WTC11 (cell line): ENCODE data around the gene RUFY3. TPM values are rescaled to one million over a fixed set of nuclear protein-coding genes. Genes with fewer than 3 reads are reported as not detected.

Experiments used
- ATAC-seq: fragments of 200-7000 bp; cut with Tn5 transposase; 2 replicates; pipeline ENCODE4 v1.10.0; 2021; ENCODE audit warnings: mild to moderate bottlenecking, moderate library complexity
- CTCF ChIA-PET: fragments of 300-600 bp; sonication (Branson Sonifier 250); formaldehyde crosslinking; loops from one replicate; lab custom pipeline; 2021; ENCODE audit warnings: antibody characterized with exemption; lab: Charles Lee
- POLR2A ChIA-PET: fragments of 350-600 bp; sonication (Branson Sonifier 250); formaldehyde crosslinking; loops from one replicate; lab custom pipeline; 2021; ENCODE audit warnings: antibody characterized with exemption; lab: Charles Lee
- DNase-seq: peaks from one replicate; pipeline ENCODE4 v3.0.0; 2021; ENCODE audit warnings: low spot score
- H3K27ac Mint-ChIP-seq: 2 replicates; pipeline ENCODE4 v1.8.0; 2021; ENCODE audit warnings: mixed read lengths
- H3K27me3 Mint-ChIP-seq: 2 replicates; pipeline ENCODE4 v1.8.0; 2021; ENCODE audit warnings: low read depth, mild to moderate bottlenecking, moderate library complexity, mixed read lengths
- H3K36me3 Mint-ChIP-seq: 2 replicates; pipeline ENCODE4 v1.8.0; 2021; ENCODE audit warnings: mixed read lengths
- H3K4me1 Mint-ChIP-seq: 2 replicates; pipeline ENCODE4 v1.8.0; 2022; ENCODE audit warnings: mixed read lengths
- H3K4me3 Mint-ChIP-seq: 2 replicates; pipeline ENCODE4 v1.8.0; 2021; ENCODE audit warnings: mild to moderate bottlenecking, moderate library complexity, mixed read lengths
- H3K9me3 Mint-ChIP-seq: 2 replicates; pipeline ENCODE4 v1.8.0; 2021; ENCODE audit warnings: mixed read lengths
- CREM ChIP-seq: sonication (generic); formaldehyde crosslinking; IDR thresholded peaks from 2 replicates; pipeline ENCODE4 v1.8.1; 2022; ENCODE audit warnings: mild to moderate bottlenecking, missing genetic modification reagents, moderate library complexity
- EMX1 ChIP-seq: fragments of 250-450 bp; sonication (Bioruptor Pico); IDR thresholded peaks from 2 replicates; pipeline ENCODE4 v1.8.0; 2021; ENCODE audit warnings: mild to moderate bottlenecking
- GABPB1 ChIP-seq: sonication (generic); formaldehyde crosslinking; IDR thresholded peaks from 2 replicates; pipeline ENCODE4 v1.8.1; 2023; ENCODE audit warnings: mild to moderate bottlenecking, missing genetic modification reagents
- GRHL2 ChIP-seq: fragments of 250-450 bp; sonication (Bioruptor Pico); IDR thresholded peaks from 2 replicates; pipeline ENCODE4 v1.8.0; 2022; ENCODE audit warnings: mild to moderate bottlenecking, moderate library complexity; ENCODE audit not compliant: insufficient replicate concordance, severe bottlenecking
- JAZF1 ChIP-seq: fragments of 250-450 bp; sonication (Bioruptor Pico); IDR thresholded peaks from 2 replicates; pipeline ENCODE4 v1.9.0; 2021; ENCODE audit warnings: moderate library complexity, mild to moderate bottlenecking, inconsistent platforms
- MXD4 ChIP-seq: fragments of 250-450 bp; sonication (Bioruptor Pico); IDR thresholded peaks from 2 replicates; pipeline ENCODE4 v1.8.0; 2021; ENCODE audit warnings: mild to moderate bottlenecking, moderate library complexity, borderline replicate concordance
- MYBL2 ChIP-seq: sonication (generic); formaldehyde crosslinking; IDR thresholded peaks from 2 replicates; pipeline ENCODE4 v1.8.1; 2023; ENCODE audit warnings: mild to moderate bottlenecking, moderate library complexity, missing genetic modification reagents
- NFE2L1 ChIP-seq: sonication (generic); formaldehyde crosslinking; IDR thresholded peaks from 2 replicates; pipeline ENCODE4 v1.8.1; 2023; ENCODE audit warnings: missing genetic modification reagents
- NR3C1 ChIP-seq: sonication (generic); formaldehyde crosslinking; conservative IDR thresholded peaks from 2 replicates; pipeline ENCODE4 v1.8.1; 2023; ENCODE audit warnings: low read depth, mild to moderate bottlenecking, missing genetic modification reagents
- RELA ChIP-seq: sonication (generic); formaldehyde crosslinking; IDR thresholded peaks from 2 replicates; pipeline ENCODE4 v1.8.1; 2022; ENCODE audit warnings: missing genetic modification reagents, mild to moderate bottlenecking, borderline replicate concordance
- SMAD3 ChIP-seq: sonication (generic); formaldehyde crosslinking; IDR thresholded peaks from 2 replicates; pipeline ENCODE4 v1.8.0; 2022; ENCODE audit warnings: missing genetic modification reagents, mild to moderate bottlenecking, borderline replicate concordance
- TCF7 ChIP-seq: sonication (generic); formaldehyde crosslinking; IDR thresholded peaks from 2 replicates; pipeline ENCODE4 v1.8.0; 2022; ENCODE audit warnings: mild to moderate bottlenecking, low read depth, missing genetic modification reagents, moderate library complexity
- TEAD4 ChIP-seq: sonication (generic); formaldehyde crosslinking; IDR thresholded peaks from 2 replicates; pipeline ENCODE4 v1.8.0; 2022; ENCODE audit warnings: mild to moderate bottlenecking, missing genetic modification reagents
- ZNF219 ChIP-seq: sonication (generic); formaldehyde crosslinking; IDR thresholded peaks from 2 replicates; pipeline ENCODE4 v1.8.0; 2023; ENCODE audit warnings: missing genetic modification reagents, mild to moderate bottlenecking, borderline replicate concordance
- ZNF317 ChIP-seq: sonication (generic); formaldehyde crosslinking; IDR thresholded peaks from 2 replicates; pipeline ENCODE4 v1.8.1; 2023; ENCODE audit warnings: low read depth, mild to moderate bottlenecking, moderate library complexity, missing genetic modification reagents, borderline replicate concordance
- ZNF416 ChIP-seq: fragments of 250-450 bp; sonication (Bioruptor Pico); IDR thresholded peaks from 2 replicates; pipeline ENCODE4 v1.9.0; 2021; ENCODE audit warnings: mild to moderate bottlenecking, inconsistent platforms
- ZNF671 ChIP-seq: fragments of 250-450 bp; sonication (Bioruptor Pico); IDR thresholded peaks from 2 replicates; pipeline ENCODE4 v1.8.0; 2021; ENCODE audit warnings: mild to moderate bottlenecking
- total RNA-seq: library from RNA; stranded (reverse); gene quantifications from 3 replicates; pipeline ENCODE4 v1.2.3, GENCODE V29; 2021
- TF ChIP-seq, protein P1 (sequence below): sonication (generic); formaldehyde crosslinking; IDR thresholded peaks from 2 replicates; pipeline ENCODE4 v1.8.1; 2022; ENCODE audit warnings: missing genetic modification reagents, borderline replicate concordance
- TF ChIP-seq, protein P2 (sequence below): sonication (generic); formaldehyde crosslinking; IDR thresholded peaks from 2 replicates; pipeline ENCODE4 v1.8.0; 2022; ENCODE audit warnings: mild to moderate bottlenecking, missing genetic modification reagents
- TF ChIP-seq, protein P3 (sequence below): sonication (generic); formaldehyde crosslinking; IDR thresholded peaks from 2 replicates; pipeline ENCODE4 v1.8.0; 2022; ENCODE audit warnings: mild to moderate bottlenecking, missing genetic modification reagents
- TF ChIP-seq, protein P4 (sequence below): sonication (generic); formaldehyde crosslinking; IDR thresholded peaks from 2 replicates; pipeline ENCODE4 v1.8.1; 2022; ENCODE audit warnings: mild to moderate bottlenecking, moderate library complexity, missing genetic modification reagents
- TF ChIP-seq, protein P5 (sequence below): sonication (generic); formaldehyde crosslinking; IDR thresholded peaks from 2 replicates; pipeline ENCODE4 v1.8.0; 2022; ENCODE audit warnings: mild to moderate bottlenecking, missing genetic modification reagents

Gene RUFY3
- total RNA-seq, 1 experiment from 2014 or later: 49.0 TPM

DNA sequence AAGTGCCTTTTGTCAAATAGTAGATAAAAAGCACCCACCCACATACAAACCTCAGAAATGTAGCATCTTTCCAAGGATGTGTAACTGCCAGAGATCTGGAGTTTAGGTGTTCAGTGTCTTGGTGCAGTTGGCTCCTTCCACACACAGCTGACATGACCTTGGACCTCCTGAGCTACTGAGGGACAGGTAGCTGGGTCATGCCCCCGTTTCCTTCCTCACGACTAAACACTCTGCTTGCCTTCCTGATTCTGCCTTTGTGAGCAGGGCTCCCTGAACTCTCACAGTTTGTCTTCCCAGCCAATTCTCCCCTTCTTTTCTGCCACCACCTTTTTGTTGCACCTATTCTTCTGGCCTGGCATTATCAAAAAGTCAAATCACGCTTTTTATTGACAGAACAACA is 10.2 kb upstream of the RUFY3 start (continued):
- TF ChIP-seq, protein P1, sequence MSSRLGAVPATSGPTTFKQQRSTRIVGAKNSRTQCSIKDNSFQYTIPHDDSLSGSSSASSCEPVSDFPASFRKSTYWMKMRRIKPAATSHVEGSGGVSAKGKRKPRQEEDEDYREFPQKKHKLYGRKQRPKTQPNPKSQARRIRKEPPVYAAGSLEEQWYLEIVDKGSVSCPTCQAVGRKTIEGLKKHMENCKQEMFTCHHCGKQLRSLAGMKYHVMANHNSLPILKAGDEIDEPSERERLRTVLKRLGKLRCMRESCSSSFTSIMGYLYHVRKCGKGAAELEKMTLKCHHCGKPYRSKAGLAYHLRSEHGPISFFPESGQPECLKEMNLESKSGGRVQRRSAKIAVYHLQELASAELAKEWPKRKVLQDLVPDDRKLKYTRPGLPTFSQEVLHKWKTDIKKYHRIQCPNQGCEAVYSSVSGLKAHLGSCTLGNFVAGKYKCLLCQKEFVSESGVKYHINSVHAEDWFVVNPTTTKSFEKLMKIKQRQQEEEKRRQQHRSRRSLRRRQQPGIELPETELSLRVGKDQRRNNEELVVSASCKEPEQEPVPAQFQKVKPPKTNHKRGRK (CRISPR knock-in tag): no peak
- TF ChIP-seq, protein P2, sequence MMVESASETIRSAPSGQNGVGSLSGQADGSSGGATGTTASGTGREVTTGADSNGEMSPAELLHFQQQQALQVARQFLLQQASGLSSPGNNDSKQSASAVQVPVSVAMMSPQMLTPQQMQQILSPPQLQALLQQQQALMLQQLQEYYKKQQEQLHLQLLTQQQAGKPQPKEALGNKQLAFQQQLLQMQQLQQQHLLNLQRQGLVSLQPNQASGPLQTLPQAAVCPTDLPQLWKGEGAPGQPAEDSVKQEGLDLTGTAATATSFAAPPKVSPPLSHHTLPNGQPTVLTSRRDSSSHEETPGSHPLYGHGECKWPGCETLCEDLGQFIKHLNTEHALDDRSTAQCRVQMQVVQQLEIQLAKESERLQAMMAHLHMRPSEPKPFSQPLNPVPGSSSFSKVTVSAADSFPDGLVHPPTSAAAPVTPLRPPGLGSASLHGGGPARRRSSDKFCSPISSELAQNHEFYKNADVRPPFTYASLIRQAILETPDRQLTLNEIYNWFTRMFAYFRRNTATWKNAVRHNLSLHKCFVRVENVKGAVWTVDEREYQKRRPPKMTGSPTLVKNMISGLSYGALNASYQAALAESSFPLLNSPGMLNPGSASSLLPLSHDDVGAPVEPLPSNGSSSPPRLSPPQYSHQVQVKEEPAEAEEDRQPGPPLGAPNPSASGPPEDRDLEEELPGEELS (CRISPR knock-in tag): no peak
- TF ChIP-seq, protein P3, sequence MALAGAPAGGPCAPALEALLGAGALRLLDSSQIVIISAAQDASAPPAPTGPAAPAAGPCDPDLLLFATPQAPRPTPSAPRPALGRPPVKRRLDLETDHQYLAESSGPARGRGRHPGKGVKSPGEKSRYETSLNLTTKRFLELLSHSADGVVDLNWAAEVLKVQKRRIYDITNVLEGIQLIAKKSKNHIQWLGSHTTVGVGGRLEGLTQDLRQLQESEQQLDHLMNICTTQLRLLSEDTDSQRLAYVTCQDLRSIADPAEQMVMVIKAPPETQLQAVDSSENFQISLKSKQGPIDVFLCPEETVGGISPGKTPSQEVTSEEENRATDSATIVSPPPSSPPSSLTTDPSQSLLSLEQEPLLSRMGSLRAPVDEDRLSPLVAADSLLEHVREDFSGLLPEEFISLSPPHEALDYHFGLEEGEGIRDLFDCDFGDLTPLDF: no peak
- TF ChIP-seq EMX1 (CRISPR knock-in tag): no peak
- TF ChIP-seq ZNF317 (CRISPR knock-in tag): no peak
- no peak for TF ChIP-seq ZNF671 (CRISPR knock-in tag)
- TF ChIP-seq GRHL2 (CRISPR knock-in tag): no peak
- no peak for TF ChIP-seq TEAD4
- no peak for TF ChIP-seq MYBL2 (CRISPR knock-in tag)
- TF ChIP-seq, protein P4, sequence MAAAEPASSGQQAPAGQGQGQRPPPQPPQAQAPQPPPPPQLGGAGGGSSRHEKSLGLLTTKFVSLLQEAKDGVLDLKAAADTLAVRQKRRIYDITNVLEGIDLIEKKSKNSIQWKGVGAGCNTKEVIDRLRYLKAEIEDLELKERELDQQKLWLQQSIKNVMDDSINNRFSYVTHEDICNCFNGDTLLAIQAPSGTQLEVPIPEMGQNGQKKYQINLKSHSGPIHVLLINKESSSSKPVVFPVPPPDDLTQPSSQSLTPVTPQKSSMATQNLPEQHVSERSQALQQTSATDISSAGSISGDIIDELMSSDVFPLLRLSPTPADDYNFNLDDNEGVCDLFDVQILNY (CRISPR knock-in tag): no peak
- TF ChIP-seq TCF7 (CRISPR knock-in tag): no peak
- TF ChIP-seq MXD4 (CRISPR knock-in tag): no peak
- TF ChIP-seq SMAD3 (CRISPR knock-in tag): no peak

DNA sequence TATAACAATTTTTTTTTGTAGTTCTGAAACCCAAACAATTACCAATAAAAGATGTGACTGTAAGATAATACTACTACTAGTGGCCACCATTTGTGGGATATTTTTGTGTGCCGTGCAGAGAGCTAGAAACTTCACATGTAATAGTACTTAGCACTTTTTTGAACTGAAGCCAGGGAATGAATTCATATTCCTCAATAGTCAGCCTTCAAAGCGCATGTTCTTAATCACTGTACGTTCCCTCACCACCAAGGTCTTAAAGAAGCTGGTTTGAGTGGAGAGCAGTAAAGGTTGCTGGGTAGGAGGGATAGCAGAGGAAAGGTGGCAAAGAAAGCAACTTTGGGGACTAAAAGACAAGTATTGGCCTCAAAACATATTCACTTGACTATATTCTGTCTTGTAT is 9.6 kb upstream of the RUFY3 start:
- Mint-ChIP-seq H3K36me3 (no peaks in the 10 kb centered on the region), H3K4me1 (peaks cover 42% of the 10 kb centered on the region), H3K9me3 (no peaks in the 10 kb centered on the region), H3K27ac (no peak overlapping the region; the same call in 1 of the 2 replicates), H3K27me3 (no peaks in the 10 kb centered on the region), H3K4me3 (no peak overlapping the region)
- no peak for TF ChIP-seq GABPB1 (CRISPR knock-in tag)
- TF ChIP-seq ZNF416 (CRISPR knock-in tag): no peak
- TF ChIP-seq JAZF1: no peak
- TF ChIP-seq RELA (CRISPR knock-in tag): no peak
- TF ChIP-seq NR3C1 (CRISPR knock-in tag): no peak
- no peak for TF ChIP-seq NFE2L1 (CRISPR knock-in tag)
- TF ChIP-seq ZNF219 (CRISPR knock-in tag): no peak
- TF ChIP-seq CREM: no peak
- TF ChIP-seq, protein P5, sequence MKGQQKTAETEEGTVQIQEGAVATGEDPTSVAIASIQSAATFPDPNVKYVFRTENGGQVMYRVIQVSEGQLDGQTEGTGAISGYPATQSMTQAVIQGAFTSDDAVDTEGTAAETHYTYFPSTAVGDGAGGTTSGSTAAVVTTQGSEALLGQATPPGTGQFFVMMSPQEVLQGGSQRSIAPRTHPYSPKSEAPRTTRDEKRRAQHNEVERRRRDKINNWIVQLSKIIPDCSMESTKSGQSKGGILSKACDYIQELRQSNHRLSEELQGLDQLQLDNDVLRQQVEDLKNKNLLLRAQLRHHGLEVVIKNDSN: no peak
- no peak for ATAC-seq
- DNase-seq: no peak
- ChIA-PET POLR2A (no interaction called here), CTCF (no interaction called here)
